ENCODE data around the gene DAPK2.

Gene DAPK2

DNA sequence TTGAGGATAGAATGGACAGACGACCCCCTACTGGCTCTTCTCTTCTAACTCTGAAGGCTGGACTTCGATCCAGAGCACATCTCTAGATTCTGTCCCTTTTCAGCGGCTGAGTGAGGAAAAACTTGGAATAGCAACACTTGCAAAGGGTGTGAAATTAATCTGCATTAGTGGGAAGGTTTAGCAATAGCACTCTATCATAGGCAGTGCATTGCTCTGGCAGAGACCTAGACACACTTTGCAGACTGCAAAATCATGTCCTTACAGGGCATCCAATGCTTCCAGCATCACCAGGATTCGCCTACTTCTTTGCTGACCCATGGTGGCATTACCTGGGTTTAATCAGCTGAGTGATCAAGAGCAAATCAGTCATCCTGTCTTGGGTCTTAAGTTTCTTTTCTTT is 43.1 kb downstream of the DAPK2 start:
- H3K36me3 ChIP-seq (ENCODE audit: insufficient read depth, low read length): no peaks in the 10 kb centered on the region
- H3K9me3 ChIP-seq (ENCODE audit: low read depth, low read length): no peaks in the 10 kb centered on the region
- H3K27ac ChIP-seq: no peak overlapping the region
- no peak for DNase-seq (ENCODE audit: low read depth, low spot score)
- no peak overlapping the region for H3K4me3 ChIP-seq
- no peak overlapping the region for H3K9ac ChIP-seq (ENCODE audit: insufficient read length)
- TF ChIP-seq EZH2 (IDR thresholded peaks at IDR 0.05) (no peak), POLR2AphosphoS5 (IDR thresholded peaks at IDR 0.05; ENCODE audit: borderline replicate concordance, low read depth, low read length) (no peak), FOXP2 (optimal IDR thresholded peaks at IDR 0.05; ENCODE audit: control extremely low read depth, extremely low read length, insufficient read depth) (no peak)

DNA sequence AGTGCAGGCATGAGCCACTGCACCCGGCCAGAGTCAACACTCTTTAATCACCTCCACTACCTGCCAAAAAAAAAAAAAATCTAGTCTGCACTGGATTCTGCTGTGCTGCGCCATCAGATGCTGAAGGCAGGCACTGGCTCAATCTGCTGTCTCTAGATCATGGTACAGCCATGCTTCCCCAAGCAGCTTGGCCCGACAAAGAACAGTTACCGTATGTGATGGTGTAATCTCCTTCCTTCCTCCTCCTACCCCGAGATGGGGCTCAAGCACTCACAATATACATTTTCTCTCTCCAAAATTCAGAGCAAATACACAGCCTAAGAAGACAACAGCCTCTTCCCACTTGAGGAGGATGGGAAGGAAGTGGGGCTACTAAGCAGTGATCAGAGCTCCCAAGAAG is 45.1 kb downstream of the DAPK2 start:
- no peak overlapping the region for H3K27ac ChIP-seq
- H3K36me3 ChIP-seq (ENCODE audit: insufficient read depth, low read length): no peaks in the 10 kb centered on the region
- no peak for TF ChIP-seq EZH2 (IDR thresholded peaks at IDR 0.05)
- no peak for TF ChIP-seq POLR2AphosphoS5 (IDR thresholded peaks at IDR 0.05; ENCODE audit: borderline replicate concordance, low read depth, low read length)
- no peak overlapping the region for H3K4me3 ChIP-seq
- DNase-seq (ENCODE audit: low read depth, low spot score): no peak
- H3K9me3 ChIP-seq (ENCODE audit: low read depth, low read length): no peaks in the 10 kb centered on the region
- H3K9ac ChIP-seq (ENCODE audit: insufficient read length): no peak overlapping the region

DNA sequence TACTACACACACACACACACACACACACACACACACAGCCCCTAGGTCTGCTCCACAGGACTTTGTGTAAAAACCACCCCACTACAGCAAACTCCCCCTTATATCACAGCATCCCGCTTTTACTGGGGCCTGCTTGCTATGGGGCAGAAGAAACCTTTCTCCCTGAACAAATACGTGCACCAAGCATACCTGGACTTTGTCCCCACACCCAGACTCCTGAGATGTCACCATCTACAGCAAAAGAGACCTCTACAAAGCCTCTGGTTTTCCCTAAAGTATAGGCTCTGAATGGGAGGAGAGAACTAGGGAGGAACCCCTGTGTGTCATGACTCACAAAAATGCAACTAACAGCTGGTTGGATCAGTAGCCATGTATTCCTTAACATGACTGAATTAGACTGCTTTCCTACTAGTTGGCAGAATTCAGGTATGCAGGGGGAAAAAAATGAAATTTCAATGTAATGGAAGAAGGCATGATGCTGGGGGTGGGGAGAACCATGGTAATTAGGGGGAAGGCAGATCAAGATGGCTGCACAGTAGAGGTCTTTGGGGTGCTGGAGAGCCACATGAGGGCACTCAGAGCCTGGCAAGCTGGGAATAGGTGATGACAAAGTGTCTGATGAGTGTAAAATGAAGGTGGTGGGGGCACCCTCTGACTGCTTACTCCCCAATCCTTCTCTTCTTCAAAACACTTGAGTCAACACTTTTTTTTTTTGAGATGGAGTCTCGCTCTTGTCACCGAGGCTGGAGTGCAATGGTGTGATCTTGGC is 45.9 kb downstream of the DAPK2 start:
- no peak overlapping the region for H3K9ac ChIP-seq (ENCODE audit: insufficient read length)
- no peak overlapping the region for H3K27ac ChIP-seq
- TF ChIP-seq EZH2 (IDR thresholded peaks at IDR 0.05): no peak
- no peak for TF ChIP-seq POLR2AphosphoS5 (IDR thresholded peaks at IDR 0.05; ENCODE audit: borderline replicate concordance, low read depth, low read length)
- no peak for TF ChIP-seq FOXP2 (optimal IDR thresholded peaks at IDR 0.05; ENCODE audit: control extremely low read depth, extremely low read length, insufficient read depth)
- no peak overlapping the region for H3K4me3 ChIP-seq
- no peaks in the 10 kb centered on the region for H3K36me3 ChIP-seq (ENCODE audit: insufficient read depth, low read length)
- no peaks in the 10 kb centered on the region for H3K9me3 ChIP-seq (ENCODE audit: low read depth, low read length)
- DNase-seq (ENCODE audit: low read depth, low spot score): no peak

GRCh38 chr15:63999177-63999576 is 47.1 kb downstream of the DAPK2 start:
- Histone ChIP-seq H3K36me3 (ENCODE audit: insufficient read depth, low read length) (no peaks in the 10 kb centered on the region), H3K9me3 (ENCODE audit: low read depth, low read length) (no peaks in the 10 kb centered on the region), H3K27ac (peak overlapping the region; percentile 39; the same call in 1 of the 2 replicates), H3K9ac (ENCODE audit: insufficient read length) (no peak overlapping the region), H3K4me3 (no peak overlapping the region)
- no peak for DNase-seq (ENCODE audit: low read depth, low spot score)
- TF ChIP-seq EZH2 (IDR thresholded peaks at IDR 0.05) (no peak), POLR2AphosphoS5 (IDR thresholded peaks at IDR 0.05; ENCODE audit: borderline replicate concordance, low read depth, low read length) (no peak)

GRCh38 chr15:63998489-63998888 is 47.8 kb downstream of the DAPK2 start:
- Histone ChIP-seq H3K9me3 (ENCODE audit: low read depth, low read length) (no peaks in the 10 kb centered on the region), H3K36me3 (ENCODE audit: insufficient read depth, low read length) (no peaks in the 10 kb centered on the region), H3K27ac (peak overlapping the region; percentile 39; the same call in 1 of the 2 replicates), H3K4me3 (no peak overlapping the region), H3K9ac (ENCODE audit: insufficient read length) (no peak overlapping the region)
- DNase-seq (ENCODE audit: low read depth, low spot score): no peak
- TF ChIP-seq FOXP2 (optimal IDR thresholded peaks at IDR 0.05; ENCODE audit: control extremely low read depth, extremely low read length, insufficient read depth): no peak
- TF ChIP-seq POLR2AphosphoS5 (IDR thresholded peaks at IDR 0.05; ENCODE audit: borderline replicate concordance, low read depth, low read length): no peak
- no peak for TF ChIP-seq EZH2 (IDR thresholded peaks at IDR 0.05)

- Histone ChIP-seq H3K36me3 (ENCODE audit: insufficient read depth, low read length) (no peaks in the 10 kb centered on the region), H3K9ac (ENCODE audit: insufficient read length) (no peak overlapping the region), H3K9me3 (ENCODE audit: low read depth, low read length) (no peaks in the 10 kb centered on the region), H3K4me3 (no peak overlapping the region), H3K27ac (no peak overlapping the region)
- no peak for TF ChIP-seq POLR2AphosphoS5 (IDR thresholded peaks at IDR 0.05; ENCODE audit: borderline replicate concordance, low read depth, low read length)
- no peak for TF ChIP-seq FOXP2 (optimal IDR thresholded peaks at IDR 0.05; ENCODE audit: control extremely low read depth, extremely low read length, insufficient read depth)
- no peak for TF ChIP-seq EZH2 (IDR thresholded peaks at IDR 0.05)
- no peak for DNase-seq (ENCODE audit: low read depth, low spot score)
These were observed 48.4 kb downstream of the DAPK2 start for GRCh38 chr15:63997715-63998442.

DNA sequence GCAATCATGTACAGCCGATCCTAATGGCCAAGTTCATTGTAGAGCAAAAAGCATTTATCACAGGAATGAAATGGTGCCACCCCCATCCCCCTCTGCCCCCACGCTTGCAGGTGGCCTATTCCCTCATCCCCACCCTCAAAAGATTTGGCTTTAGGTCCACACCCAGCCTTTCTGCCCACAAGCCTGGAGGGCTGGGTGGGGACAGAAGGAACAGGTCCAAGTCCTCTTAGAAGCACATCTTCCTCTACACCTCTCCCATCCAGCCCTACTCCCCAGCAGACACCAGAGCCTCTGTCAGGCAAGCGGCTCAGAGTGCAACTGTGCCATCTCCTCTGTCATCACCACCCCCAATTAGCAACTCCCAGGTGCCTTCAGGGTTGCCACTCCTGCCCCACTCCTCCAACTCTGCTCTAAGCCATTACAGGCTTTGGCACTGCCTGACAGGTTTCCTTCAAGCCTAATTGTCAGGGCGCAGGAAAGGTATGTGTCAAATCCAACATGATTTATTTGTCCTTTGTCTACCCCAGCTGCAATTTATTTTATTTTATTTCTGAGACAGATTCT is 49.4 kb downstream of the DAPK2 start:
- H3K27ac ChIP-seq: no peak overlapping the region
- H3K4me3 ChIP-seq: no peak overlapping the region
- no peak overlapping the region for H3K9ac ChIP-seq (ENCODE audit: insufficient read length)
- H3K9me3 ChIP-seq (ENCODE audit: low read depth, low read length): no peaks in the 10 kb centered on the region
- no peak for DNase-seq (ENCODE audit: low read depth, low spot score)
- TF ChIP-seq EZH2 (IDR thresholded peaks at IDR 0.05): no peak
- TF ChIP-seq POLR2AphosphoS5 (IDR thresholded peaks at IDR 0.05; ENCODE audit: borderline replicate concordance, low read depth, low read length): no peak
- TF ChIP-seq FOXP2 (optimal IDR thresholded peaks at IDR 0.05; ENCODE audit: control extremely low read depth, extremely low read length, insufficient read depth): no peak
- no peaks in the 10 kb centered on the region for H3K36me3 ChIP-seq (ENCODE audit: insufficient read depth, low read length)

GRCh38 chr15:63995789-63996188 is 50.5 kb downstream of the DAPK2 start:
- Histone ChIP-seq H3K4me3 (no peak overlapping the region), H3K27ac (no peak overlapping the region), H3K9ac (ENCODE audit: insufficient read length) (no peak overlapping the region), H3K36me3 (ENCODE audit: insufficient read depth, low read length) (no peaks in the 10 kb centered on the region), H3K9me3 (ENCODE audit: low read depth, low read length) (no peaks in the 10 kb centered on the region)
- DNase-seq (ENCODE audit: low read depth, low spot score): no peak
- no peak for TF ChIP-seq POLR2AphosphoS5 (IDR thresholded peaks at IDR 0.05; ENCODE audit: borderline replicate concordance, low read depth, low read length)
- TF ChIP-seq FOXP2 (optimal IDR thresholded peaks at IDR 0.05; ENCODE audit: control extremely low read depth, extremely low read length, insufficient read depth): no peak
- no peak for TF ChIP-seq EZH2 (IDR thresholded peaks at IDR 0.05)
